ENCODE measurements around the gene TCERG1L. TPM values are rescaled to one million over a fixed set of nuclear protein-coding genes. Genes with fewer than 3 reads are reported as not detected.

TCERG1L gene
- total and polyA plus RNA-seq, 9 of the 15 experiments (the other 6 are each of a cell fraction or from before 2014, with no cell fraction given), result not detected

DNA sequence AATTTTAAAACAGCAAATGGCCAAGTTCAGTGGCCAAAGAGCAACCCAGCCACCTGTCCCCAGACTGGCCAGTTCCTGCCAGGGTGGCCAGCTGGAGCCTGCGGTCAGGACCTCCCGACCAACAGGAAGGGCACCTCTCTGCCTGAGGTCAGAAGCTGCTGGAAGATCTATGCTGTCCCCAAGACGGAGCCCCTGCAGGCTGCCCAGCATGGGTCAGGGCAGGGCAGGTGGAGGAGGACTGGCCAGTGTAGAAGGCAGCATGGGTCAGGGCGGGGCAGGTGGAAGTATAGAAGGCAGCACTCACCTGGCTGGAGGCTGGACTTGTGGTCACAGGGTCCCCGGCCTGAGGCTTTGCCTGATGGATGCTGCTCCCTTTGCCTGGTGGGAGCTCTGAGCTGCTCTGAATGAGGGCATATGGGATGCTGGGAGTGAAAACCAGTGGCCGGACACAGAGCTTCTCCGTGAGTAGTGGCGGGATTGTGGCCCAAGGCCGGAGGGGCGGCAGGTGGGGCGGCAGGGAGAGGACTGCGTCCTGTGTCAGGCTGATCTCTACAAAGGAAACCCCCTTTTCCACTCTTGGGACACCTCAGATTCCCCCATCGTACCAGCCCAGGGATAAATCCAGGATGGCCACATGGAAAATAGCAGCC is 229.2 kb downstream of the TCERG1L start:
- H2AFZ ChIP-seq (ENCODE audit: low read depth, low read length), result no peak overlapping the region
- H3K4me2 ChIP-seq (ENCODE audit: insufficient read depth, low read length), result no peak overlapping the region
- FAIRE-seq, result no peak
- H3K27ac ChIP-seq (ENCODE audit: extremely low read depth, low read depth, low read length), result no peak overlapping the region
- BruUV-seq (replicated peaks), result no TSS peak
- no peaks in the 10 kb centered on the region for H3K36me3 ChIP-seq (ENCODE audit: control insufficient read depth, insufficient read depth, low read length)
- ChIA-PET CTCF (ENCODE audit: low intra/inter-chr PET ratio) (no interaction called here), POLR2A (no interaction called here)
- DNase-seq (ENCODE audit: extremely low read depth in 1 of 4, low spot score in 3 of 4), result no peak
- in situ Hi-C loops (cut with MboI) (no loop called here), intact Hi-C loops (cut with micrococcal nuclease) (no loop called here)
- 0% methylated on average over 9 of the region's 13 CpGs for WGBS (ENCODE audit: insufficient coverage, low coverage, missing lambda C conversion rate)
- H3K4me1 ChIP-seq (replicated peaks in 1 of 2; ENCODE audit: control insufficient read depth in 2 of 2, insufficient read depth in 2 of 2, low read length in 2 of 2), result no peaks in the 10 kb centered on the region
- no peaks in the 10 kb centered on the region for H4K20me1 ChIP-seq (replicated peaks; ENCODE audit: control insufficient read depth, insufficient read depth, low read length)
- ATAC-seq, result no peak
- H3K9me1 ChIP-seq (ENCODE audit: control insufficient read depth, insufficient read depth, low read length), result no peaks in the 10 kb centered on the region
- H3K27me3 ChIP-seq (ENCODE audit: control insufficient read depth in 2 of 2, insufficient read depth in 2 of 2, low read length in 2 of 2), result peaks cover 0 to 7% of the 10 kb centered on the region in 2 experiments; a peak in 2 of 5 replicates
- no peak overlapping the region for H3K4me3 ChIP-seq
- no peaks in the 10 kb centered on the region for H3K79me2 ChIP-seq (ENCODE audit: control insufficient read depth, insufficient read depth, low read length)
- no peaks in the 10 kb centered on the region for H3K9me3 ChIP-seq (replicated peaks; ENCODE audit: control insufficient read depth, insufficient read depth, low read depth, low read length)
- H3K9ac ChIP-seq (ENCODE audit: insufficient read depth in 1 of 2, low read depth in 2 of 2, low read length in 2 of 2), result no peak overlapping the region
- TF ChIP-seq RNF2 (IDR thresholded peaks at IDR 0.05) (no peak), NCOA4 (IDR thresholded peaks at IDR 0.05; ENCODE audit: partially characterized antibody) (no peak), ETV6 (IDR thresholded peaks at IDR 0.05; ENCODE audit: borderline replicate concordance in 1 of 2, low read depth in 2 of 2, low read length in 1 of 2) (no peak), ETV6 (CRISPR knock-in tag; IDR thresholded peaks at IDR 0.05; ENCODE audit: borderline replicate concordance) (no peak), ZNF3 (CRISPR knock-in tag; IDR thresholded peaks at IDR 0.05) (no peak), NEUROD1 (IDR thresholded peaks at IDR 0.05; ENCODE audit: borderline replicate concordance, low read depth, low read length, partially characterized antibody) (no peak), RBM22 (IDR thresholded peaks at IDR 0.05; ENCODE audit: low read depth, low read length, poor library complexity, severe bottlenecking) (no peak), ETS2 (tag; IDR thresholded peaks at IDR 0.05; ENCODE audit: borderline replicate concordance, poor library complexity, severe bottlenecking) (no peak), GATAD2B (IDR thresholded peaks at IDR 0.05; ENCODE audit: borderline replicate concordance) (no peak), SIN3A (IDR thresholded peaks at IDR 0.05; ENCODE audit: borderline replicate concordance in 2 of 2, control insufficient read depth in 1 of 2, low read depth in 2 of 2, low read length in 2 of 2) (no peak), HCFC1 (IDR thresholded peaks at IDR 0.05; ENCODE audit: low read depth, low read length) (no peak)
- TF ChIP-seq, protein P1, sequence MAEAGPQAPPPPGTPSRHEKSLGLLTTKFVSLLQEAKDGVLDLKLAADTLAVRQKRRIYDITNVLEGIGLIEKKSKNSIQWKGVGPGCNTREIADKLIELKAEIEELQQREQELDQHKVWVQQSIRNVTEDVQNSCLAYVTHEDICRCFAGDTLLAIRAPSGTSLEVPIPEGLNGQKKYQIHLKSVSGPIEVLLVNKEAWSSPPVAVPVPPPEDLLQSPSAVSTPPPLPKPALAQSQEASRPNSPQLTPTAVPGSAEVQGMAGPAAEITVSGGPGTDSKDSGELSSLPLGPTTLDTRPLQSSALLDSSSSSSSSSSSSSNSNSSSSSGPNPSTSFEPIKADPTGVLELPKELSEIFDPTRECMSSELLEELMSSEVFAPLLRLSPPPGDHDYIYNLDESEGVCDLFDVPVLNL (CRISPR knock-in tag; IDR thresholded peaks at IDR 0.05; ENCODE audit: low read depth), result no peak
- TF ChIP-seq, protein P2, sequence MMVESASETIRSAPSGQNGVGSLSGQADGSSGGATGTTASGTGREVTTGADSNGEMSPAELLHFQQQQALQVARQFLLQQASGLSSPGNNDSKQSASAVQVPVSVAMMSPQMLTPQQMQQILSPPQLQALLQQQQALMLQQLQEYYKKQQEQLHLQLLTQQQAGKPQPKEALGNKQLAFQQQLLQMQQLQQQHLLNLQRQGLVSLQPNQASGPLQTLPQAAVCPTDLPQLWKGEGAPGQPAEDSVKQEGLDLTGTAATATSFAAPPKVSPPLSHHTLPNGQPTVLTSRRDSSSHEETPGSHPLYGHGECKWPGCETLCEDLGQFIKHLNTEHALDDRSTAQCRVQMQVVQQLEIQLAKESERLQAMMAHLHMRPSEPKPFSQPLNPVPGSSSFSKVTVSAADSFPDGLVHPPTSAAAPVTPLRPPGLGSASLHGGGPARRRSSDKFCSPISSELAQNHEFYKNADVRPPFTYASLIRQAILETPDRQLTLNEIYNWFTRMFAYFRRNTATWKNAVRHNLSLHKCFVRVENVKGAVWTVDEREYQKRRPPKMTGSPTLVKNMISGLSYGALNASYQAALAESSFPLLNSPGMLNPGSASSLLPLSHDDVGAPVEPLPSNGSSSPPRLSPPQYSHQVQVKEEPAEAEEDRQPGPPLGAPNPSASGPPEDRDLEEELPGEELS (CRISPR knock-in tag; IDR thresholded peaks at IDR 0.05; ENCODE audit: borderline replicate concordance), result no peak
- TF ChIP-seq, protein P3, sequence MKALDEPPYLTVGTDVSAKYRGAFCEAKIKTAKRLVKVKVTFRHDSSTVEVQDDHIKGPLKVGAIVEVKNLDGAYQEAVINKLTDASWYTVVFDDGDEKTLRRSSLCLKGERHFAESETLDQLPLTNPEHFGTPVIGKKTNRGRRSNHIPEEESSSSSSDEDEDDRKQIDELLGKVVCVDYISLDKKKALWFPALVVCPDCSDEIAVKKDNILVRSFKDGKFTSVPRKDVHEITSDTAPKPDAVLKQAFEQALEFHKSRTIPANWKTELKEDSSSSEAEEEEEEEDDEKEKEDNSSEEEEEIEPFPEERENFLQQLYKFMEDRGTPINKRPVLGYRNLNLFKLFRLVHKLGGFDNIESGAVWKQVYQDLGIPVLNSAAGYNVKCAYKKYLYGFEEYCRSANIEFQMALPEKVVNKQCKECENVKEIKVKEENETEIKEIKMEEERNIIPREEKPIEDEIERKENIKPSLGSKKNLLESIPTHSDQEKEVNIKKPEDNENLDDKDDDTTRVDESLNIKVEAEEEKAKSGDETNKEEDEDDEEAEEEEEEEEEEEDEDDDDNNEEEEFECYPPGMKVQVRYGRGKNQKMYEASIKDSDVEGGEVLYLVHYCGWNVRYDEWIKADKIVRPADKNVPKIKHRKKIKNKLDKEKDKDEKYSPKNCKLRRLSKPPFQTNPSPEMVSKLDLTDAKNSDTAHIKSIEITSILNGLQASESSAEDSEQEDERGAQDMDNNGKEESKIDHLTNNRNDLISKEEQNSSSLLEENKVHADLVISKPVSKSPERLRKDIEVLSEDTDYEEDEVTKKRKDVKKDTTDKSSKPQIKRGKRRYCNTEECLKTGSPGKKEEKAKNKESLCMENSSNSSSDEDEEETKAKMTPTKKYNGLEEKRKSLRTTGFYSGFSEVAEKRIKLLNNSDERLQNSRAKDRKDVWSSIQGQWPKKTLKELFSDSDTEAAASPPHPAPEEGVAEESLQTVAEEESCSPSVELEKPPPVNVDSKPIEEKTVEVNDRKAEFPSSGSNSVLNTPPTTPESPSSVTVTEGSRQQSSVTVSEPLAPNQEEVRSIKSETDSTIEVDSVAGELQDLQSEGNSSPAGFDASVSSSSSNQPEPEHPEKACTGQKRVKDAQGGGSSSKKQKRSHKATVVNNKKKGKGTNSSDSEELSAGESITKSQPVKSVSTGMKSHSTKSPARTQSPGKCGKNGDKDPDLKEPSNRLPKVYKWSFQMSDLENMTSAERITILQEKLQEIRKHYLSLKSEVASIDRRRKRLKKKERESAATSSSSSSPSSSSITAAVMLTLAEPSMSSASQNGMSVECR (CRISPR knock-in tag; IDR thresholded peaks at IDR 0.05), result no peak
